ENCODE data around the gene ALK.

ALK gene

DNA sequence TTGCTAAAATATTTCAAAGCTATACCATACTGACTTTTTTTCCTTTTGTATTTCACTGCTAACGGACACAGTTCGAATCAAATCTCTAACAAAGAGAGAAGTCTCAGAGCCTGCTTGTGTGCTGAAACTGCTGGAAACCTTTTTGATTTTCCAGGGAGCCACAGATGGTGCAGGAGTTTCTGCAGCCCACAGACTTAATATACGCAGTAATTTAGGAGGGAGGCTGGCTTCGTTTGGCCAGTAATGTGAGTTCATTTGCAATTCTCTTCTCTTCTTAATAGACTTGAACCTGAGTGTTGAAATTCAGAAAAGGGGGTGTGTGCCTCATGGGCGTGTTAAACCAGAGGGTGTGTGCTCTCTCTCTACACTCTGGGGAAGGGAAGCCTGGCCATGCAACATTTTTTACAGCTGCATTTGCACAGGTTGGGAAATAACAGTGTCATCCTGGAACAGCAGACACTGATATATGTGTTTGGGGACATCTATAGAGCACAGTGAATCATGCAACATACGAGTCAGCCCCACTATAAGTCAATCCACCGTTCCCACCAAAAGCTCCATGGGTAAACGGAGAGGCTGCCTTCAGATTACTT lies 473.2 kb downstream of the ALK start:
- DNase-seq (ENCODE audit: low spot score), result no peak

DNA sequence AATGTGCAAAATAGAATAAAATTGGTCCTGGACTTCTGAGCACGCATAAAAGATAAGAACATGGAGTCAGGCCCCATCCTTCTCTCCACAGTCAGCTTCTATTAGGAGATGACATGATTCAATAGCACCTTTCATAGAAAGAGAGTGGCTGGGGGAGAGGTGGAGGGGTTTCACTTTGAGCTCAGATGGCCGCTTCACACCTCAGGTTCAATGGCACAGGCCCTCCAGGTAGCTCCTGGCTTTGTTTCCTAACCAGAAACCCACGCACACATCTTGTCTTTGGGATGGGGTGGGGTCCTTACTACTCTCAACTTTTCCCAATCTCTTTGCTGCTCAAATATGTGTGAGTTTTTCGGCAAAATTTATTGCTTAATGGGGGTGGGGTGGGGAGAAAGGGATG lies 473.9 kb downstream of the ALK start:
- no peak for DNase-seq (ENCODE audit: low spot score)

DNA sequence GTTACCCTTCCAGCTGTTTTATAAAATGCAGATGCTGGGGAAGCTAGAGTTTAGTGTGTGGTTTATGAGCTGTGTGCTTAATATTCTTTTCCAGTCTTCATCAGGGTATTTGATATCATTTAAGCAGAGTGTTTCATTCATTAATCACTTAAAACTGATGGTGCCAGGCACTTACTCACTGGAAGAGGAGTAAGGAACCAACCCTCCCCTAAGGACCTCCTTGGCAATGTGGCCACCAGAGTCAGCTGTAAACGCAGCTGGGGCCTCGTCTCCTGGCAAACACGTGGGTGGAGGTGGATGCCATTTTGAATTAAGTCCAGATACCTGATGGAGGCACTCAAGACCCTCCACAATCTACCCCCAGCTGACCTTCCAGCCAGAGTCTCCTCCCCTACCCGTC lies 474.5 kb downstream of the ALK start:
- no peak for DNase-seq (ENCODE audit: low spot score)

DNA sequence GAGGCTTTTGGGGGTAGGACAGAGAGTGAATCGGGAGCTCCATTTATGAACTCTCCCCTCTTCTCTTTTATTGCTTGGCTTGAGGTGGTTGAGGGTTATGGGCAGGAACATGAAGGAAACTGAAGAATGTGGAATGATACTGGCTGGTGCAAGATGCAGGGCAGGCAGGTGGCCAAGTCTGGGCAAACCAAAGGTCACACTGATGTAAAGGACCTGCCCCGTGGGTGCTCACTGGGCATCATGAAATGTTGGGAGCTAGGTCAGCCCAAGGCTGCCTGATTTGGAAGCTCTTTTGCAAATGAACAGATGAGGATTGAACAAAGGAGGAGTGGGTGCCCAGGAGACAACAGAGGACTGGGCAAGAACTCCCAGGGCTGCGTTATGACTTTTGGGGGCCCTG lies 477.2 kb downstream of the ALK start:
- DNase-seq (ENCODE audit: low spot score), result no peak

DNA sequence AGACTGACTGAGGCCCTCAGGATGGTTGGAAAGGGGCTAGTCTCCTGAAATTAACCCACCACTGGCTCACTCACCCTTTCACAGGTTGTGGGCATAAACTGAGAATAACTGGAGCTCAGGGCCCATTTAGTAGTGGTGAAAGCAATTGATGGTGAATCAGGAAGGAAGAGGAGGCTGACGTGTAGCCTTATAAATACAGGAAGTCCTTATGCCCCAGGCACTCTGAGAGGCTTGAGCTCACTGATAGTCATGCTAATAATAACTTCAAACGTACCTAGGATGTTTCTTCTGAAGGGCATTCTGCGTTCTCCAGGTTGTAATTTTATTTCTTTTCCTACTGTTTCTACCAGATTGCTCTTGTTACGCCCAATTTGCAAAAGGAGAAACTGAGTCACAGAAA lies 477.8 kb downstream of the ALK start:
- no peak for DNase-seq (ENCODE audit: low spot score)

DNA sequence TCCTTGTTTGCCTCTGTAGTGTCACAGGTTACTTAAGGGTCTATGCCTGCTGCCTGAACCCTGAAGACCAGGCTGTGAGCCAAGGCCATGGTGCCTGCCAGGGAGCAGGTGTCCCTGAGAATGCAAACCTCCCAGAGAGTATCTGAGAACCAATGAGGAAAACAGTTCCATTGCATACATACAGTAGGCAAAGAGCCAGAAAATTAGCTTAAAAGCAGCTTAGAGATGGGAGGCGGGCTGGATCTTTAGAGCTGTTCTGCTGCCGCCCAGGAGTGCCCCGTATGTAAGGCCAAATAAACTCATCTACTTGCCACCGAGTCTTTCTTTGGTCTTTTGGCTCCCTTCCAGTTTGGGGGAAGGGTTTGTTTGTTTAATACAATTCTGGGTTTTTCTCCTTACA lies 478.2 kb downstream of the ALK start:
- DNase-seq (ENCODE audit: low spot score), result no peak

DNA sequence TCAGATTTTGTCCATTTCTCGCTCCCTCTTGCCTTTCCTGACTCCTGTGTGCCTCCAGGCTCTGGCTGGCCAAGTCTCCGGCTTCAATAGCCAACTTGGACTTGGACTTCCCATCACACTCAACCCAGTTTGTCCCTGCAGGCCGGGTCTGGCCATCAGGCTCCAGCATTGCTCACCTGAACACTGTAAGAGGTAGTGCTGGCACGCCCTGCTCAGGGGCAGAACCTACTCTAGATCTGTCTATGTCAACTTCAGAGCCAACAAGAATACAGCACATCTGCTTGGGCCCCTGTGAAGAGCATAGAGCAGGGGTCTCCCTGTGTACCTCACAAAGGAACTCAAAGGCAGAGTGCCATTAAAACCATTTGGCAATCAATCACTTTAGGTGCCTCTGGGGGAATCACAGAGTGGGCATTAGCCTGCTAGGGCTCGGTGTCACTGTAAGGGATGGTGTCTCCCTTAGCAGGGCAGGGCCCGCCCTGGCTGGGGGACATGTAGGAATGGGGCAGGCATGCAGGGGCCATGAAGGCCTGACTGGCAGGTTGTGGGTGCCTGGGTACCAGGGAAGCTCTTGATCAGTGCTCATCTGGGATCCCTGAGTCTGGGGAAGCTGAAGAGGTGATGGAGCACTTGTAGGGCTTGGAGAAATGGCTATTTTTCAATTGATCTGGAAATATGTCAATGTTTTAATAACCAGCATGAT lies 480.3 kb downstream of the ALK start:
- no peak for DNase-seq (ENCODE audit: low spot score)

DNA sequence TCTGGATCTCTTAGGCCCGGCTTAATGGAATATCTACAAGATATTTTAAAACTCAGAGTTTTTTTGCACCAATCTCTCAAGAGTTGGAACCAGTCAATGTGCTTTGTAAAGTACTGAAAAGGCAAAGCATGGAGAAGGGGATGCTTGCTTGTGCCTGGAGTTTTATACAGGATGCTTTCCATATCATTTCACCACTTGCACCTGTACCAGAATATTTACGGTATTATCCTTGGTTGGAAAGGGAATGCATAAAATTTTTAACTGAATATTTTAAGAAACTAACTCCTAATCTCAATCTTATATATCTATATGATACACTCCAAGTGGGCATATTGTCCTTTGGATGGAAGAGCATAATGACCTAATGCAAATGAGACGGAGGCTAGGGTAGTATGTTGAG lies 487.5 kb downstream of the ALK start:
- DNase-seq (ENCODE audit: low spot score), result no peak

DNA sequence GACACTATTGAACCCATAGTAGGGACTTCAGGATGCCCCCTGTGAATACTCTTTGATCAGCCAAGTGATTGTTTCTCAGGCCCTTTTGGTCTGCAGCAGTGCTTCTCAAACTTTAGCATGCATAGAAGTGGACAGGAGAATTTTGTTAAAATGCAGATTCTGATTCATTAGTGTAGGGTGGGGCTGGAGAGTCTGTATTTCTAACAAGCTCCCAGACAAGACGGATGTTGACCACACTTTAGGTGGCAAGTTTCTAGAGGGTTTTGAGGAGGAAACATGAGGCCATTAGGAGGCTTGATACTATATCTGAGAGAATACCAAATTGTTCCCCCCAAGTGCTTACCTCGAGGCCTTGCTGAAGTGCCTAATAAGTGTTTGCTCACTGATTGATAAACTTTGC lies 488.3 kb downstream of the ALK start:
- no peak for DNase-seq (ENCODE audit: low spot score)

DNA sequence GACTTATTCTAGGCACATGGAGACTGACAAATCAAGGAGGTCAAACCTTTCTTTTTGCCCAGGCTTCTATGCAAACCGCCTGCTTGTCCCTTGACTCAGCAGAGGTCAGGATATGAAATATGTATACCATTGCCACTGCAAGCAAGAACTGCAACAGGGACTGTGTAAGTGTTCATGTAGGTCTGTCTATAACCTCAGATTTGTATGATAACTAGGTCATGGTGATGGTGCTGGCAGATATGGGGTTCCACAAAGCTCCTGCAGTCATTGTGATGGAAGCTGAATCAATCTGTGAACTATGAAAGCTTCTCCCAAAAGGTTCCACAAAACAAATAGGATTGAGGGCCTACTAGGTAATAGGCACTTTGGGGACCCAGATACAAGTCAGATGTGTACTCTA lies 489.9 kb downstream of the ALK start:
- no peak for DNase-seq (ENCODE audit: low spot score)

DNA sequence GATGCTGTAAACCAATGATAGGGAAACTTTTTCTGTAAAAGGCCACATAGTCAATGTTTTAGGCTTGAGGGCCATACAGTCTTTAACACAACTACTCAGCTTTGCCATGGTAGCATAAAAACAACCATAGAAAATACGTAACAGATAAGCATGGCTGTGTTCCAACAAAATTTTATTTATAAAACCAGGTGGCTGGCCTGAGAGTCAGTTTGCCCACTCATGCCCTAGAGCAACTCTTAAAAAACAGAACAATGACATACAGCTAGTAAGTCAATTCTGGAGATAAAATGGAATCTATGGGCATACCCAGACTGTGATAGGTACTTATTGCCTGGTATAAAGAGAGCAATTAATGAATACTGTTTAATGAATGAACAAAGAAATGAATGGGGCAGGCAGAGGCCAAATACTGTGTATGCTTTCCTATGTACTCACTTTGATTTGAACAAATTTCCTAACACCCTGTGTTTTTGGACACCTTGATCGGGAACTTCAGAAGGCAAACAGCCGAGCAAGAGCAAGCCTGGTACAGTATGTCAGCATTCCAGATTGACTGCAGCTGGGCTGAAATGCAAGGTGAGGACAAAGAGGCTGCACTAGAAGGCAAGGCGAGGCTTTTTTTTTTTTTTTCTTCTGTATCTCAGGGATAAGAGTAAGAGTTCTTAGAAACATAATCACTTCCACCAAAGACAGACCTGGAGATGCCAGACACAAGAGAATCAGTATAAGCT lies 490.8 kb downstream of the ALK start:
- DNase-seq (ENCODE audit: low spot score), result no peak

DNA sequence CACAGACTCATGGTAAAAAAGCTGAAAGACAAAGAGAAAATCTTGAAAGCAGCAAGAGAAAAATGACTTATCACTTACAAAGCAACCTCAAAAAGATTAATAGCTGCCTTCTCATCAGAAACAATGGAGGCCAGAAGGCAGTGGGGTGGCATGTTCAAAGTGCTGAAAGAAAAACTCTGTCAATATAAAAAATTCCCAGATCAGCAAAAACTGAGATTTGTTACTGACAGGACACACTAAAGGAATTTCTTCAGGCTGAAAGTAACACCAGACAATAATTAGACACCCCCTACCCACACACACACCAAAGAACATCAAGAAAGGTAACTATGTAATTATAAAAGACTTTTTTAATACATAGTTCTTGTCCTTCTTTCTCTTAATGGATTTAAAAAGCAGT lies 495.0 kb downstream of the ALK start:
- no peak for DNase-seq (ENCODE audit: low spot score)

DNA sequence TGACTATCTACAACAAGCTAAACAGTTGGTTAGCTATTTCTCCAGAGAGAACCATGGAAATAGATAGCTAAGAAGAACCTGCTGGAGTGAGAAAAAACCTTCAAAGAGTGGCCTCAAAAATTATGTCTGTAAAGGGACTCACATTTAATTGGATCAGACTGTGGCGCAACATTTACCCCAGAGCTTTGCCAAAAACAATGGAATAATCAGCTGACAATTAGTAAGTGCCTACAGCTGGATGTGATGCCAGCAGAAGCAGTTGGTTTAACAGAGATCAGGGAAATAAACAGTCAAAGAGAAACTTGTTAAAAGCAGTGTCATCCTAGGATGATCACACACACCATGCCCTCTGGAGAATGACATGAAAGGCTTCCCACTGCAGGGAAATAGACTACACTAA lies 495.5 kb downstream of the ALK start:
- no peak for DNase-seq (ENCODE audit: low spot score)

DNA sequence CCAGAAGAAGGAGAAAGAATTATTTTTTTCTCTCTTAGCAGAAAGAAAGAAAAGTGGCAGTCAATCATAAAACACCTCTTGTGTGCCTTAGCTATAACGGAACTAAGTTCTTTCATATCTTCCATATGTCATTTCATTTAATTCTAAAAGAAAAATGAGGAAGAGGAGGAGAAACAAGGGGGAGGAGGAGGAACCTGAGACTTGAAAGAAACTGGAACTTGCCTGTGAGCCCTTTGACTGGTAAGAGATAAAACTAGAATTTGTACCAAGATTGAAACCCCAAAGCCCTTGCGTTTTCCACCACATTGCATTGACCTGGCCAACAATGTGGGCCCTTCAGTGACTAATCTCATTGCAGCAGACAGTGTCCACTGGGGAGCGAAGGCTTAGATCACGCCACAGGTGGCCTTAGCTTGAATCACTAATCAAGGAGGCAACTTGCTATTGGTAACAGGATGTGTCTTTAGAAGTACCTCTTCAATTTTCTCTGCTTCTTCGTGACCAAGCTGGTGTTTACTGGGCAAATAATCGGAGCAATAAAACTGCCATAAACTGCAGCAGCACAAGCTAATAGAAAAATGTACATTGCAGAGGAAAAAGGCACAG lies 498.2 kb downstream of the ALK start:
- DNase-seq (ENCODE audit: low spot score), result no peak

DNA sequence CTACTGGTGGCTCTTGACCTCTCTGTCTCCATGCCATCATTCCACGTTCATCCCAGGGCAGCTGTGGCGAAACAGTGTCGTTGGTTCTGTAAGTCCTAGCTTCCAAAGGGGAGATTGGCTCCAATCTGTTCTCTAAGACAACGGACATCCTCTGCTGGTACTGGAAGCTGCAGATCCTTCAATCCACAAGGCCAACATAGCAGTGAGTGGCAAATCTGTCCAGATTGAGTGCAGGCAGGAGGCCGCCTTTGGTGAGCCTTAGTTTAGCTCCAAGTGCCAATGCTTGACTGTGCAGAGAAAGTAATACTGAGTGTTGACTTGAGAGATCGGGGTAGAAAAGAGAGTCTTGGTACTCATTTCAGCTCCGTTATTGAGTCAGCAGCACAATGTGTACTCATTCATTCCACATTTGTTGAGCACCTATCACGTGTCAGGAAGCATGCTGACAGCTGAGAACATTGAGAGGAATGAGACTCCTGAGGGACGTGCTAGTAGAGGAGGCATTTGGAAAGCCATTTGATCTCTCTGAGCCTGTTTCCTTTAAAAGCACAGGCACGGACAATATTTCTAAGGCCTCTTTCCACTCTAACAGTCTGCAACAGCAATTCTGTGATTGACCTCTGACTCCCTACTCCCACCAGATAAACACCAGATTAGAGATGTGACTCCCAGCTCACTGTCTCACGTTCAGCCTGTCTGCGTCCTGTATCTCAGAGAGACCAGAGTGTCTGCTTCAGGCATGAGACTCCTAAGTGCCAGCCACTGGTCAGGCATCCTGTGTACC lies 500.2 kb downstream of the ALK start:
- no peak for DNase-seq (ENCODE audit: low spot score)

DNA sequence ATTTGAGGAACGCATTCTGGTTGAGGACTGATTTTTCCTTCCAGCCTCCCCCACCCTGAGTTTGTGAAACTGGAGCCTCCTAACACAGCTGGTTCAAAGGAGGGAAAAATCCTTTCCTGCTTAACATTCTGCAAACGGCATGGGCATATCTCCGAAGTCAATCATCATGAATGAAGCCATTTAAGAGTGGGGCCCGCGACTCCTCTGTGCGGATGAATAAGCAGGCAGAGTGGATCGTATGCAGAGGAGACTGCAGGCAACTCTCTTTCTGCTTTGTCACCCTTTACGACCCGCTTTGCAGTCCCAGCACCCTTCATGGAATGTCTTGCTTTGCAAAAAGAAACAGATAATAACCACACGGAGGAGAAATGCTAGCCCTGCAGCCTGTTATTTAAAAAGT lies 500.9 kb downstream of the ALK start:
- DNase-seq (ENCODE audit: low spot score), result no peak

DNA sequence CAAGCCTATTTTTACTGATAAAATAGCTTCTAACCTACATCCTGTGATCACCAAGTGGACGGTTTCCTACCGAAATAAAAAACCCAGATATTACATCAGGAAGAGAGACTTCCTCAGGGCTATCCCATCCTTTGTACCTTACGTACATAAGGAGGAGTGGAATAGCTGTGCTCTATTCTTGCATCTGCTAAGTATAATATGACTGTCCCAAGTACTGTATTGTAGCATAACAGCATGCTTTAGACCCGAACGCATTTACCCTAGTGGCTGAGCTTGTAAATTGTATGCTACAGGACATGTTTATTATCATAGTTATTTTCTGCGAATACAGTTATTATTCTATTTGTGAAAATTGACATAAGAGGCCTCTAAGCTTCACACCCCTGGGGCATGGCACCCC lies 503.8 kb downstream of the ALK start:
- no peak for DNase-seq (ENCODE audit: low spot score)

DNA sequence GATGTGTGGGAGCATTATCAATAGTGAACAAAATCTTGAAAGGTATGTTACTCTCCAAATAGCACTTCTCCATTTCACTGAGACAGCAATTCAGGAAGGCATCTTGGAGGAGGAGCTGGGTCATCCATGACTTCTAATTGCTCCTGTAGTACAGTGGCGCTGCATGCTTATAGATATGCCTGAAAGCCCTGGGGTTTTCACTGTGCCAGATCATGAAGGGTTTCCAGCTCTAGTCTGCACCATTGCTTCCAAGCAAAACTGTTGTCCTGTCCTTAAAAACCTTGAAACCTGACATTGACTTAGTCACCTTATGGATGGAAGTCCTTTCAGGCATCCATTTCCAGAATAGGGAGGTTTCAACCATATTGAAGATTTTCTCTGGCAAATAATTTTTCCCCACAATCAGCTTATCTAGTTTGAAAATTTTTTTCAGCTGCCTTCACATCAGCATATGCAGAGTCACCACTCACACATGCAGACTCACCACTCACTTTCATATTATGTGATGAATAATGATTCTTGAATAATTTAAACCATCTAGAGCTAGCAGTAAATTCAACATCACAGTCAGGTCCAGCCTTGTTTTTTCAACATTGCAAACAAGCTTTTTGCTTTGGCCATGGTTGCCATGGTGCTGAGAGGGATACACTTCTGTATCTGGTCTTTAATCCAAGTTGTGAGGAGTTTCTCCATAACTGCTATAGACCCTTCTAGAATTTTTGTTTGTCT lies 509.0 kb downstream of the ALK start:
- no peak for DNase-seq (ENCODE audit: low spot score)

DNA sequence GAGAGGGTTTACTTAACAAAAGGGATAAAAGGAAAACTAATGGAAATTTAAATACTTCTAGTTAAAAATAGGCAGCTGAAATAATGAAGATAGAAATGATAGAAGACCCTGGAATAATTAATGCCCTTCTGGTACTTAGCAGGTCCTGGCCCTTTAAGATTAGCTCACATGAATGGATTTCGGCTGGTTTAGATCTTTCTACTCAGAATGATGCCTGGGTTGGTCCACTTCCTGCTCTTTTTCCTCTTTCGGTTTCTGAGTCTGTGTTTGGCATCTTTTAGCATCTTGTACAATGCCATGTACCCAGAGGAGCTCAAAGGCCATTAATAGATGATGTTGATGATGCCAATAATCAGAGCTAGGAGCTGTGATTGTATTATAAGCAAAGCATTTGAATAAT lies 515.7 kb downstream of the ALK start:
- no peak for DNase-seq (ENCODE audit: low spot score)

DNA sequence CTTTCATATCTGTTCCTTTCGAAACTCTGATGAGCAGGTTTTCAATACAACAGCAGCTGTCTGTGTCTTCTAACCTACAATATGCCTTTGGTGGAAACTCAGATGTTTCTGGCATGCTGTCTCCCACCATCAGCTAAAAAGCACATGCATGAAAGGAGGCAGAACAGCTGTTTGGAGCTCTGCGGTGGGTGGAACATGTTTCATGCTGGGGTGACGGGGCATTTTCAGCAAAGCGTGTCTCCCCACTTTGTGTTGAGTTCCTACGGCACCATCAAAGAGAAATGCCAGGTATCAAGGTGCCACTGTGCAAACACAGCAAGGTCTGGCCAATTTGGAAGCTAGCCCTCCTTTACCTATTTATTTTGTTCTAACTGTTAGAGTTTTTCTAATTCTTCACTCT lies 516.1 kb downstream of the ALK start:
- DNase-seq (ENCODE audit: low spot score), result no peak

DNA sequence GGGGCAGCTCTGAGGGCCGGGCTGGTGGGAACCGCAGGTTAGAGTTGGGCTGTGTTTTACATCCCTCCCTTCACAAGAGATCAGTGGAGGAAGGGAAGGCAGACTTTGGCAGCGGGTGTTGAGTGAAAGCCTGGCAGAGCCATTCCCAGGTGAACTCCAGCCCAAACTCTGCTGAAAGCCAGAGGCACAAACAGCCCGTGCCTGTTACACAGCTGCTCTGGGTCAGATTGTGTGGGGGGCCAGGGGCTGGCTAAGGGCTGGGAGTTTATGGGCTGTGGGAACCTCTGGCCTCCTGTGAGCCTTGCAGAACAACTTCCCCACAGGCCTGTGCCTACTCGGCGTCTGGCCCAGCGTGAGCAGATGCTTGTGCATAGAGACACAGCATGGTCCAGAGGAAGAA lies 519.4 kb downstream of the ALK start:
- DNase-seq (ENCODE audit: low spot score), result no peak

Data from HuH-7.5 (cell line).